ENCODE data around the gene ARSD.
"Not testable (repeated sequence)": the region's sequence is repeated elsewhere in the genome, so short reads cannot be mapped to it uniquely, and the experiment has no call there.

The ARSD gene

DNA sequence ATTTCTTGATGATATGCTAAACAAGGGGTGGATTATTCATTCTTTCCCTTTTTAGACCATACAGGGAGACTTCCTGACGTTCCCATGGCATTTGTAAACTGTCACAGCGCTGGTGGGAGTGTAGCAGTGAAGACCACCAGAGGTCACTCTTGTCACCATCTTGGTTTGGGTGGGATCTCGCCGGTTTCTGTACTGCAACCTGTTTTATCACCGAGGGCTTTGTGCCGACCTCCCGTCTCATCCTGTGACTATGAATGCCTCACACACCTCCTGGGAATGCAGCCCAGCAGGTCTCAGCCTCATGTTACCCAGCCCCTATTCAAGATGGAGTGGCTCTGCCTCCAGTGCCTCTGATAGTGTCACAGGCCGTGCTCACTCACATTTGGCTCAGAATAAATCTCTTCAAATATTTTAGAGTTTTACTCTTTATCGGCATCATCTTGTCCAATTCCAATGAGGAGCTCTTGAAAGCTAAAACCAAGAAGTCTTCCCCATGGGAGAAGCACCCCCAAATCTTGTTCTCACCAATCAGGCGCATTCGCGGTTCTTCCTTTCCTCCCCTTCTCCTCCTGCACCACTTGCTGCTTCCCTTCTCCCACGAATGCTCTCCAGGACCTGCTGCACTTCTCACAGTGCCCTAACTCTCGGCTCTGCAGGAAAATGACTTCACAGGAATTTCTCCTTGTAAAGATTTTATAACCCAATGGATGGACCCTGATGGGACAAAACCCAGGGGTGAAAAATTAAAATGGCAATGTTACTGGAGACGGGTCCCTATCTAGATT, 39.2 kb downstream of the ARSD start:
- DNase-seq = not testable (repeated sequence)

DNA sequence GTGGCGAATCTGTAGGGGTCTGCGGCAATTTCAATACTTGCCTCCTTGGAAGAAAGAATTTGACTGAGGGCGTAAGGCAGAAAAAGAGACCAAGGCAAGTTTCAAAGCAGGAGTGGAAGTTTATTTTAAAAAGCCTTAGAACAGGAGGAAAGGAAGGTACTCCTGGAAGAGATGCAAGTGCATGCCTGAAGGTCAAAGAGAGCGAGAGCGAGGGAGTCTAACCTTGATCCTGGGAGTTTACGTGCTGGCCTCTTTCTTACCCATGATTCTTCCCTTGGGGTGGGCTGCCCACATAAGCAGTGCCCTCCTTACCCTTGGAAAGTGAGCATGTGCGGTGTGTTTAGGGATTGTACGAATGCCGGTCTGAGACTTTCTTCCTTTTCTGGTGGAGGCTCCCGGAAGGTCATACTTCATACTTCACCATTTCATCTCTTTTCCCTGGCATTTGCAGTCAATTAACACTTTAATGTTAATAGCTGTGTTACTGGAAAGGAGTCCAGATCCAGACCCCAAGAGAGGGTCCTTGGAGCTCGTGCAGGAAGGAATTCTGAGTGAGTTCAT, 40.0 kb downstream of the ARSD start:
- no peak for DNase-seq

DNA sequence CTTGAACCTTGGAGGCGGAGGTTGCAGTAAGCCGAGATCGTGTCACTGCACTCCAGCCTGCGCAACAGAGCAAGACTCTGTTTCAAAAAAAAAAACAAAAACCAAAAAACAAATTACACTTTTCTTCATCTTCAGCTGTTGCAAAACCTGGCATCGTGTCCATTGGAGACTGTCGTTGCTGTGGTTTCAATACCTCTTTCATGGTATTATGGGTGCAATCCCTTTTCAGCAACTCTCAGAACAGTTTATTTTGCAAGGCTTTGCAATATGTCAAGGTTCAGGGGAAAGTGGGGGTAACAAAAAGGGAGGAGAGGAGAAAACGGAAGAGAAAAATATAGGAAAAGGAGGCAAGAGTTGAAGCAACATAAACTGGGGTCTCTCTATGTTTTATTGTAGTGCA, 40.8 kb downstream of the ARSD start:
- DNase-seq = no peak

DNA sequence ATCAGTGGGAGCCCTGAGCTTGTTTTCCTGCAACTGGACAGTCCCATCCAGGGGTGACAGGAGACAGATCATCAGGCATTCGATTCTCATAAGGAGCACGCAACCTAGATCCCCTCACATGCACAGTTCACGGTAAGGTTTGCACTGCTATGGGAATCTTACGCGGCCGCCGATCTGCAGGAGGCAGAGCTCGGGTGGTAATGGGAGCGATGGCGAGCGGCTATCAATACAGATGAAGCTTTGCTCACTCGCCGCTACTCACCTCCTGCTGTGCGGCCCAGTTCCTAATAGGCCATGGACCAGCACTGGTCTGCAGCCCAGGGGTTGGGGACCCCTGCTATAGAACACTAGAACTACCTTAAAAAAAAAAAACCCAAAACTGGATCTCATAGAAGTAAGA, 45.4 kb downstream of the ARSD start:
- DNase-seq = no peak

DNA sequence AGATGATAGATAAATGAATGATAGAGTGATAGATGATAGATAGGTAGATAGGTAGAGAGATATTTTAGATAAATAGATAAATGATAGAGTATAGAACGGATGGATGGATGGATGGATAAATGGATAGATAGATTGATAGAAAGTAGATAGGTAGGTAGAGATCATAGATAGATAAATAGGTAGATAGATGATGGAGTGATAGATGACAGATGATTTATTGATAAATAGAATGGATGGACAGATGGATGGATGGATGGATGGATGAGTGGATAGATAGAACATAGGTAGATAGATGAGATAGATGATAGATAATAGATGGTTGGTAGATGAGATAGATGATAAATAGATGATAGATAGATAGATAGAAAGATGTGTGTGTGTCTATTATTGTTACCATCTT, 49.5 kb downstream of the ARSD start:
- DNase-seq = no peak

DNA sequence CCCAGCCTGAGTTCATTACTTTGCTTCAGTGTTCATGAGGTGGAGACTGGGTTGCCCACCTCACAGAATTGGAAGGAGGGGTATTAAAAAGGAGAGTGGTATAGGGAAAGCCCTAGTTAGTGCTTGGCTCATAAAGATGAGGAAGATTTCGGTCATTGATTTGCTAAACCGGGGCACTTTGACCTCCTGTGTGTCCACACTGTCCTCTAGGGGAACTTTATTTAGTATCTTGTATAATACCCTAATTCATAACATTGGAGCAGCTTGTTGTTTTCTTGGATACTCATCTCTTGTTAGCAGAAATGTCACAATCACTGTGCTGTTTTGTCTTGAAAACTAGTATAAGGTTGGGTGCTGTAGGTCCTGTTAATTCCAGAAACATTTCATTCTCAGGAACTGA, 50.6 kb downstream of the ARSD start:
- DNase-seq = no peak

DNA sequence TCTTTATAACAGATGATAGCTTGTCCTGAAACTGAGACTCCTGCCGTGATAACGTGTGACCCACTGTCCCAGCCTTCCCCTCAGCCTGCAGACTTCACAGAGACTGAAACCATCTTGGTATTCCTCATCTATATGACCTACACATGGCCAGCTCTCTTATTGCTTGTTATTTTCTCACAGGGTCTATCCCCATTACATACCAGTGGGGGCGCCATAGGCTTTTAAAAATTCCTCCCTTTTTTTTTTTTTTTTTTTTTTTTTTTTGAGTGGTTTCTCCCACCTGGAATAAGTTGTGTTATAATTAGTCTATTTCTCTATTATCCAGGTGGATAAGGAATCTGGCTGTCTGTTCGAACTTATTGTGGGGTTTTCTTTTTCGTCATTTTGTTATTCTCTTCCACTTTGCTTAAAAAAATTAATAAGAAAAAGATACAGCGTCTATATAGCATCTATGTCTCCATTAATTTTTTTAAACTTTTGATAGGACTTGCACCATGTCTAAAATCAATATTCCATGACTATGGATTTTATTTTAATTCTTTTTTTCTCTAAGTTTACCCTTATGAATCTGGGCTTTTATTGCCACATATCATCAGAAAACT, 53.2 kb downstream of the ARSD start:
- DNase-seq = no peak

DNA sequence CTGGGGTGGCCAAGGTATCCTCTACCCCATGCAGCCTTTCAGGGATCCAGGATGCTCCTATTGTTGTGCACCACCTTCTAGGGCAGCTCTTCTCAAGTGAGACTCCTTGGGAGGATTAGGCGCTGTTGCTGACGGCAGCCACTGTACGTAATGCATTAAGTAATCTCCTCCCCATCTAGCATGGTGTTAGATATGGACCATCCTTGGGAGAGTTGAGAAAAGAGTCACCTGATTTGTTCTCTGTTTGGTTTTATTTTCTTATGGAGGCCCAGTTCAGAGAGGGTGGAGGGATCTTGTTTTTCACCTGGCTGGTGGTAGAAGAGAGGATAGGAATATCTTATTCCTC, 54.0 kb downstream of the ARSD start:
- DNase-seq = no peak

DNA sequence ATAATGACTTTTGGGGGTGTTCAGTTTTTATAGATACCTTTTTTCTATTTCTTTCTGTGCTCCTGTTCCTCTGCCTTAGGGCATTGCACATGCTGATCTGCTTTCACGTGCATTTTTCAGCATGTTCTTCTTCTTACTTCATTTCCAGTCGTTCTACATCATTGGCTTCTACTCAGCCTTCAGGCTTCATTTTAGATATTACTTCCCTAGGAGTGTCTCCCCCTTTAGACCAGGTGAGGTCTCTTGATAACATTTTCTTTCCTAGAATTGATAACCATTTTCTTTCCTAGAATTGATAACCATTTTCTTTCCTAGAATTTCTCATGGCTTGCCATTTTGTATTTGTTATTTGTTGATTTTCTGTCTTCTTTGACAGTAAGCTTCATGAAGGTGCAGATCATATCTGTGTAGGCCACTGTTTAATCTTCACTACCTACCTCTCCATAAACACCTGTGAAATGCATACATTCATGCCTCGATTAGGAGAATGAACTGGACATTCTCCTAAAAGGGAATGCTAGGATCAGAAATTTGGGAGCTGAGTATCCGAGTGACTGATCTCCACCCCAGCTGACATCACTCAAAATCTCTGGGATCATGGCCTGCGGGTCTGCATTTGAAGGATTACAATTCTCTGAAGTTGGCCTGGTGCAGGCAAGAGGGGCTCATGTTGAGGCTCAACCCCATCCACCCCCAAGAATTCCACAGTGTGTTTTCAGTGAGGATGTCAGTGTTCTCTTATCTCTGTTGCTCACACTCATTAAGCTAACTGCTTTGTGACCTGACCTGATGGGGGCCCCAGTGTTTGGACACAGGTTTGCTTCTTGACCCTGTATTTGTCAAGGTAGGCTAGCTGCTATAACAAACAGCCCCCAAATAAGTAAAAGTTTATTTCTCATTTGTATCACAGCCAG, 54.7 kb downstream of the ARSD start:
- no peak for DNase-seq

DNA sequence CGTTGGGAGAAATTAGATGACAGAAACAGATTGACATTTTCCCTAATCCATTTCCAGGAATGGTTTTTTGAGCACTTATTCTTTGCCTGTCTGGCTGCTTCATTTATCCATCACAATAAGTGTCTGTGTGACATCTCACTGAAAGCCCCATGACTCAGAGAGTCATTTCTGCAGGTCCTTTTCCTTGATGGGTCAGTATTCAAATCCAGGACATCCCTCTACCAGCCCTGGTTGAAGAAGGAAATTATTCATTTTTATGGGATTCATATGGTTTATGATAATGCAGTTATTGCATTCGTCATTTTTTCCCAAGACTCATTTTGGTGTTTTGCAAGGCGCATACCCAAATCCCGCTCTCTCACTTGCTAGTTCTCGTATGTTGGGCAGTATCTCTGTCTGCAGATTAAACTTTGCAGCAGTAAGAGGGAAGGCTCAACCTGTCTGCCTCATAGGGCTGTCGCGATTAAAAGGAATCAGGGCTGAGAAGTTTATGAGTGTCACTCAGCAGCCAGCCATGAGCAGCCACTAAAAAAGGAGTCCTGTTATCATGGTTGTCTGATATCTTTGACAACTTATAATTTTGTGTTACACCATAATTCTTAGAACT, 56.4 kb downstream of the ARSD start:
- DNase-seq = no peak

DNA sequence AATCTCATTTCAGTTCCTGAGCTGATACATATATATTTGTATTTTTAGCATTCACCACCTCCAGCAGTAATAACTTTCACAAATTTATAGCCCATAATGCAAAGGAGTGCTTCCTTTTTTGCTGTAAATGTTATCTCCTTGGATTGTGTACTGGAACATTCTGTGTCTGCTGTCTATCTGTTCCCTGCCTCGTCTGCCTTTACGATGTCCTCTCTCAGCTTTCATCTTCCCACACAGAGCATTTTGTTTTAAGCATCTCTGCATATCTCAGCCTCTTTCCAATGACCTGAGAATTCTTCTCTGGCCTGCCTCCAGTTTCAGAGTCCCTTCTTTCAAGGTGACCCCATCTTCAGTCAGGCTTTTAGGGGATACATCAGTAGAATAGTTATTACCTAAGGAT, 57.3 kb downstream of the ARSD start:
- DNase-seq = no peak

DNA sequence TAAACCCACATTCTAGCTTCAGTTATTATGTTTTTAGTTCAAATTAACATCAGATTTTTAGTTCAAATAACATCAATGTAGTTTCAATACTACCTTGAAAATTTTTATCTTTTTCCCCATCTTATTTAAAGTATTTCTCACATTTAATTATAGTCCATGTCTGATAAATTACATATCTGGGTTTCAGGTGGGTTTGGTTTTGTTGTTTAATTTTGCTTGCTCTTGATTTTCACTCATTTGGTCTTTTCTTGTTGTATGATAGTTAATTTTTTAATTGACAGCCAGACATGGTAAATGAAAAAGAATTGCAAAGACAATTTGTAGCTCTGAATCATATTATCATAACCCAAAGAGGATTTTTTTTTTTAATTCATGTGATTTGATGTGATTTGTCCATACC, 58.5 kb downstream of the ARSD start:
- no peak for DNase-seq

DNA sequence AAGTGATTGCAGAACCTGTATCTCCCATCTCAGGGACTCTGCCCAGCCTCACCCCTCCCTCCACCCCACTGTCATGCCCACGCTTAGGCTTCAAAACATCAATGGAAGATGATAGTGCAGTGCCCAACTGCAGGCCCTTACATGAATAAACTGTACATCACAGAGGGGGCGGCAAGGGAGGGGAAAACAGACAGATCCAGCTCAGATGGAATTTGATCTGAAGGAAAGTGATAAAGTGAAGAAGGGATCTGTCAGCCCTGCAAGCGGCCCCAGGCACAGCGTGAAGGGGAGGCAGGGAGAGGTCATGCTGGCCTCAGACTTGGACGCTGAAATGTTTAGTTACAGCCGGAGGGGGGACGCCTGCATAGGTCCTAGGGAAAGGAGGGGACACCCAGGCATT, 61.9 kb downstream of the ARSD start:
- DNase-seq = no peak

DNA sequence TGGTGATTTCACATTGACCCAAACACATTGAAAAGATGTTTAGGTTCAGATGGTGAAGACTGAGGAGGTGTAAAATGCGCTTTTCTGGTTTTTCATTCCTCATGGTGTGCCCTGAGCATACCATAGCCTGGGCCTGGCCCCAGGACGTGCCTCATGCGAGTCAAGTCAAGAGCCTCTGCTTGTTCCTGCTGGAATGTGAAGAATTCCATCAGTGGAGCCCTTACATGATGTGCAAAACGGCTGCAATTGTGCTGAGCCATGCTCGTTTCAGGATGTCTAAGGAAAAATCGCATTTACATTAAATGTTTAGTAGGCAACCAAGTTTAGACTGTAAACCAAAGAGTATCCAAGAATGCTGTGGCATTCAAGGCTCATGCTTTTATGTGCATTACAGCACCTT, 65.5 kb downstream of the ARSD start:
- no peak for DNase-seq

DNA sequence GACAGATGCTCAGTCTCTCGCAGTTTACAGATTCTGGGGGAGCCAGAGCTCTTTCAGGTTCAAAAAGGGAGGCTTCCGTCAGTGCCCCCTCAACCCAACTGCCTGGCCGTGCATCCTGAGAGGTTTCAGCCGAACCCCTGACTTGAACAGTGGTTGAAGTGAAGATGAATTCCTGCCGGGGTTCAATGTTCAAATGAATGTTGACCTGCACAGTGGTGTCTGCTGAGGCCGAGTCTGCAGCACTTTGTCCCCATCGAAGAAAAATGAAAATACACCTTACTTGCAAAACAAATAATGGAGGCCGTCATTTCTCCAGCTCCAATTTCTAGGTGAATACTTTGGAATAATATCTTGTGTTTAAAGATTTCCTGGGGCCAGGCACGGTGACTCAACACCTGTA, 66.7 kb downstream of the ARSD start:
- DNase-seq = no peak

DNA sequence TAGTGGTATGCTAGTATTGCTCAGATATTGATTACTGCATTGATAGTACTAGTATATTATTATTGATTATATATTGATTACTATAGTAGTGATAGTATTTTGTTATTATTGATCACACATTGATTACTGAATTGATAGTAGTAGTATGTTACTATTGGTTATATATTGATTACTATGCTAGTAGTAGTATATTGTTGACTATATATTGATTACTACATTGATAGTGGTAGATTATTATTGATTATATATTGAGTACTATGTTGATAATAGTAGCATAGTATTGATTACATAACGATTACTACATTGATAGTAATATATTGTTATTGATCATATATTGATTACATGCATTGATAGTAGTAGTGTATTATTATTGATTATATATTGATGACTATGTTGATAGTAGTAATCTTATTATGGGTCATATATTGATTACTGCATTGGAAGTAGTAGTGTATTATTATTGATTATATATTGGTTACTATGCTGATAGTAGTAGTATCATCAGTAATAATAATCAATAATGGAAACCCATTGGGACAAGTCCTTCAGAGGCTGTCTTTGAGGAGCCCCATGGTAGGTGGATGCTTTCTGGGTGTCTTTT, 69.8 kb downstream of the ARSD start:
- no peak for DNase-seq

DNA sequence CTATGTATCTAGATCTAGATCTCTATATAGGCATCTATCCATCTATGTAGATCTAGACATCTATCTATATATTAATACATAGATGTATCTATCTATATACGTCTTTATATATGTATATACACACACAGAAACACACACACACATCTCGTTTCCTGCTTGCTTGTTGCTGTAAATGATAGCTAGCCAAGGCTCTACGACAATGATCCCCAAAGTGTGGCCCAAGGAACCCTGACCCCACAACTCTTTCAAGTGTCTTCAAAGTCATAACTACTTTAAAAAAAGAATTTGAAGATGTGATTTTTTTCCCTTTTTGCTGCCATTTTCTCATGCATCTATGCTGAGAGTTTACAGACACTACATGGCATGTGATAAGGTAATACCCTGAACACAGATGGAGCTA, 71.6 kb downstream of the ARSD start:
- DNase-seq = no peak

DNA sequence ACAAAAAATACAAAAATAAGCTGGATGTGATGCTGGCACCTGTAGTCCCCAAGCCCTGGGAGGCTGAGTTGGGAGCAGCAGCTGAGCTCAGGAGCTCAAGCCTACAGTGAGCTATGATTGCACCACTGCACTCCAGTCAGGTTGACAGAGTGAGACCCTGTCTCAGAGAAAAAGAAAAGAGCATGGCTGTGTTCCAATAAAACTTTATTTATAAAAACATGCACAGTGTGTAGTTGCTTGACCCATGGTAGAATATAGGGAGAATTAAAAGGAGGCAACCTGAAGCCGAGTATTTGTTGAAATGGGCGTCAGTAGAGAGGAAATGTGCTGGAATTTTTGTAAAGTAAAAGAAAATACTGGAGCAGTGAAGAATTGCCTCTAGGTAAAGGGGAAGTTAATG, 73.4 kb downstream of the ARSD start:
- no peak for DNase-seq

DNA sequence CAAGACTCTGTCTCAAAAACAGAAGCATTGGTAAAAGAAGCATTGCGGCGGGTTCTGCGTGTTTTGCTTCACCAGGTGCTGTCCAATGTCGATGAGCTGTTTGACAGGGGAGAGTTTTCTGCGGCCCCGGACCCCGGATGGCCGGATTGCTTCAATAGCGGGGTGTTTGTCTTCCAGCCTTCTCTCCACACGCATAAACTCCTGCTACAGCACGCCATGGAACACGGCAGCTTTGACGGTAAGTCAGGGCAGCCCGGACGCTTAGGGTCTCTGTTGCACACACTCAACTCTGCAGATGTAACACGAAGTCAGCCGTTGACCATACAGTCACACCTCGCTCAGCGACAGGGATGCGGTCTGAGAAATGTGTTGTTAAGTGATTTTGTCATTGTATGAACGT, 74.2 kb downstream of the ARSD start:
- no peak for DNase-seq
